Sigmoid colon (tissue), 7 donors: ENCODE measurements around the gene GAST. TPM values are rescaled to one million over a fixed set of nuclear protein-coding genes. Genes with fewer than 3 reads are reported as not detected.

Experiments used
- DNase-seq: peaks from one replicate; pipeline ENCODE4 v3.0.0-alpha.2; 2019
- H3K27ac ChIP-seq, 4 donors: fragments of 200-600 bp; sonication (generic); one replicate each; pipeline ENCODE4 v1.5.1; 2016 to 2019; ENCODE audit warnings: mild to moderate bottlenecking in 1 of 4
- H3K27me3 ChIP-seq, 3 donors: fragments of 200-600 bp; sonication (generic); one replicate each; pipeline ENCODE4 v1.5.1; 2019; ENCODE audit warnings: mild to moderate bottlenecking in 1 of 3
- H3K36me3 ChIP-seq, 4 donors: fragments of 200-600 bp; sonication (generic); one replicate each; pipeline ENCODE4 v1.5.1; 2016 to 2019
- H3K4me1 ChIP-seq, 4 donors: fragments of 200-600 bp; sonication (generic); one replicate each; pipeline ENCODE4 v1.5.1; 2017 to 2019
- H3K4me3 ChIP-seq, 4 donors: fragments of 200-600 bp; sonication (generic); one replicate each; pipeline ENCODE4 v1.5.1; 2017 to 2019; ENCODE audit warnings: mild to moderate bottlenecking in 2 of 4, moderate library complexity in 1 of 4
- H3K9me3 ChIP-seq, 4 donors: fragments of 200-600 bp in 3 of 4; sonication (generic) in 3 of 4; one replicate each; pipeline versions ENCODE4 v1.5.1 to v1.6.1; 2013 to 2019
- EP300 ChIP-seq, 4 donors: sonication (generic); formaldehyde crosslinking; IDR thresholded peaks; one replicate each; pipeline ENCODE4 v1.6.1; 2017; ENCODE audit warnings: antibody characterized with exemption in 4 of 4
- POLR2A ChIP-seq, 2 donors: fragments of 450-650 bp; IDR thresholded peaks; one replicate each; pipeline ENCODE4 v1.6.1; 2016; ENCODE audit warnings: antibody characterized with exemption in 2 of 2, mild to moderate bottlenecking in 2 of 2, moderate library complexity in 2 of 2
- POLR2AphosphoS5 ChIP-seq, 4 donors: sonication (generic); formaldehyde crosslinking; IDR thresholded peaks; one replicate each; pipeline ENCODE4 v1.6.1; 2017; ENCODE audit warnings: antibody characterized with exemption in 4 of 4
- WGBS, 2 donors: extraction: QIAGEN DNeasy Blood & Tissue Kit; methylation state at CpG; one replicate each; pipeline ENCODE4 v1.1.7; 2013; 5-methylcytosine and 5-hydroxymethylcytosine counted together
- intact Hi-C: fragments of 100-400 bp; cut with DNase I; formaldehyde crosslinking; loops from one replicate; pipeline ENCODE4 v1.15.1; 2023
- polyA plus RNA-seq, 3 donors: library from polyadenylated mRNA; stranded (reverse); fragments of 200-250 nt; gene quantifications; one replicate each; pipeline ENCODE4 v1.2.3, GENCODE V29; 2013
- total RNA-seq, 4 donors: library from RNA; depleted of rRNA; stranded (reverse); fragments of >200 nt; gene quantifications; one replicate each; pipeline ENCODE4 v1.1.0, GENCODE V29; 2016
- TF ChIP-seq, protein P1 (sequence below), 4 experiments: fragments of 450-650 bp in 3 of 4; fragments of 200-600 bp in 1 of 4; IDR thresholded peaks; one replicate each; pipeline ENCODE4 v1.5.1; 2016 to 2019; ENCODE audit warnings: antibody characterized with exemption in 4 of 4, mild to moderate bottlenecking in 3 of 4, moderate library complexity in 2 of 4
- donor health status: healthy with polysubstance abuse.
- donor health status: Bipolar disorder and iron deficiency.
- donor health status: healthy.

The GAST gene
- total and polyA plus RNA-seq, 7 donors: not detected

DNA sequence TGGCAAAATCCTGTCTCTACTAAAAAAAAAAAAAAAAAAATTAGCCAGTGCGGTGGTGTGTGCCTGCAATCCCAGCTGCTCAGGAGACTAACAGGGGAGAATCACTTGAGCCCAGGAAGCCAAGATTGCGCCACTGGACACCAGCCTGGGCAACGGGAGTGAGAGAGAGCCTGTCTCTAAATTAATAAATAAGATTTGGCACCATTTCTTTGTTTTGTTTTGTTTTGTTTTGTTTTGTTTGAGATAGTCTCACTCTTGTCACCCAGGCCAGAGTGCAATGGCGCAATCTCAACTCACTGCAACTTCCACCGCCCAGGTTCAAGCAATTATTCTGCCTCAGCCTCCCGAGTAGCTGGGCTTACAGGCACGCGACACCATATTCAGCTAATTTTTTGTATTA is 9.4 kb upstream of the GAST start:
- no peak overlapping the region for H3K4me3 ChIP-seq
- TF ChIP-seq, protein P1, sequence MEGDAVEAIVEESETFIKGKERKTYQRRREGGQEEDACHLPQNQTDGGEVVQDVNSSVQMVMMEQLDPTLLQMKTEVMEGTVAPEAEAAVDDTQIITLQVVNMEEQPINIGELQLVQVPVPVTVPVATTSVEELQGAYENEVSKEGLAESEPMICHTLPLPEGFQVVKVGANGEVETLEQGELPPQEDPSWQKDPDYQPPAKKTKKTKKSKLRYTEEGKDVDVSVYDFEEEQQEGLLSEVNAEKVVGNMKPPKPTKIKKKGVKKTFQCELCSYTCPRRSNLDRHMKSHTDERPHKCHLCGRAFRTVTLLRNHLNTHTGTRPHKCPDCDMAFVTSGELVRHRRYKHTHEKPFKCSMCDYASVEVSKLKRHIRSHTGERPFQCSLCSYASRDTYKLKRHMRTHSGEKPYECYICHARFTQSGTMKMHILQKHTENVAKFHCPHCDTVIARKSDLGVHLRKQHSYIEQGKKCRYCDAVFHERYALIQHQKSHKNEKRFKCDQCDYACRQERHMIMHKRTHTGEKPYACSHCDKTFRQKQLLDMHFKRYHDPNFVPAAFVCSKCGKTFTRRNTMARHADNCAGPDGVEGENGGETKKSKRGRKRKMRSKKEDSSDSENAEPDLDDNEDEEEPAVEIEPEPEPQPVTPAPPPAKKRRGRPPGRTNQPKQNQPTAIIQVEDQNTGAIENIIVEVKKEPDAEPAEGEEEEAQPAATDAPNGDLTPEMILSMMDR (IDR thresholded peaks at IDR 0.05): no peak
- TF ChIP-seq POLR2A (IDR thresholded peaks at IDR 0.05): no peak
- TF ChIP-seq EP300 (IDR thresholded peaks at IDR 0.05): no peak
- TF ChIP-seq POLR2AphosphoS5 (IDR thresholded peaks at IDR 0.05): no peak
- no peaks in the 10 kb centered on the region for H3K9me3 ChIP-seq
- 82 to 92% methylated on average over 8 of the region's 8 CpGs for WGBS, 2 donors
- intact Hi-C loops: no loop called here
- no peaks in the 10 kb centered on the region for H3K27me3 ChIP-seq
- peaks cover 0 to 2% (median under 1%) of the 10 kb centered on the region in 4 donors for H3K4me1 ChIP-seq
- no peak for DNase-seq
- no peak overlapping the region for H3K27ac ChIP-seq
- no peaks in the 10 kb centered on the region for H3K36me3 ChIP-seq

DNA sequence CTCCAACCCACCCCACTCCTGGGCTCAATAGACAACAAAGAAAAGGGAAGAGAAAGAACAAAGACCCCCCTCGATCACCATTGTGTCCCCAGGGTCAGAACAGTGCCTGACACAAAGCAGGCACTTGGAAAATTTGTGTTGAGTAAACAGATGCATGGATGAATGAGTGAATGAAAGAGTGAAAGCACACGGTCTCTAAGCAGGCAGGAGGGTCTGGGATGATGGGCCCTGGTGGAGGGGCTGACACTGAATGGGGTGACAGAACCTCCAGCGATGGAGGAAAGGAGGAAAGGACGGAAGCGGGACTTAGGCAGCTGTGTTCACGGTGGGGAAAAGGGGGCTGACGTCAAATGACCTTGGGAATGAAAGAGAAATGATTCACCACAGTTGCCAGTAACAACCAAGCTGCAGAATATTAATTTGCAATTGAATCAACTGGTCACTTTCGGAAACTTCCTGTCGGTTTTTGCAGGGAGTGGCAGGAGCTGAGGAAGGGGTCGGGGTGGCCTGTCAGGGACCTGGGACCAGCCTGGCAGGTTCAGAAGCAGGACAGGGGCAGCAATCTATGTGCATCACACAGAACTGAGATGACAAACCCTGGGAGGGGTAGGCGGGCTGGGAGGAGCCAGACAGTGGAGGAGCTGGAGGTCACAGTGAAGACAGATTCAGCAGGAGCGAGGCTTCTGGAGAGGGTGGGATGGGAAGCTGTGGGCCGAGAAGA is 6.7 kb upstream of the GAST start:
- intact Hi-C loops: no loop called here
- no peak for DNase-seq
- no peaks in the 10 kb centered on the region for H3K36me3 ChIP-seq
- no peaks in the 10 kb centered on the region for H3K4me1 ChIP-seq
- no peak for TF ChIP-seq POLR2A (IDR thresholded peaks at IDR 0.05)
- TF ChIP-seq, protein P1 (IDR thresholded peaks at IDR 0.05): no peak
- TF ChIP-seq POLR2AphosphoS5 (IDR thresholded peaks at IDR 0.05): no peak
- H3K27me3 ChIP-seq: peaks cover 0 to 3% (median 0%) of the 10 kb centered on the region in 3 donors
- H3K9me3 ChIP-seq: no peaks in the 10 kb centered on the region
- H3K4me3 ChIP-seq: no peak overlapping the region
- WGBS, 2 donors: 76% methylated on average over 13 of the region's 13 CpGs
- H3K27ac ChIP-seq: no peak overlapping the region

DNA sequence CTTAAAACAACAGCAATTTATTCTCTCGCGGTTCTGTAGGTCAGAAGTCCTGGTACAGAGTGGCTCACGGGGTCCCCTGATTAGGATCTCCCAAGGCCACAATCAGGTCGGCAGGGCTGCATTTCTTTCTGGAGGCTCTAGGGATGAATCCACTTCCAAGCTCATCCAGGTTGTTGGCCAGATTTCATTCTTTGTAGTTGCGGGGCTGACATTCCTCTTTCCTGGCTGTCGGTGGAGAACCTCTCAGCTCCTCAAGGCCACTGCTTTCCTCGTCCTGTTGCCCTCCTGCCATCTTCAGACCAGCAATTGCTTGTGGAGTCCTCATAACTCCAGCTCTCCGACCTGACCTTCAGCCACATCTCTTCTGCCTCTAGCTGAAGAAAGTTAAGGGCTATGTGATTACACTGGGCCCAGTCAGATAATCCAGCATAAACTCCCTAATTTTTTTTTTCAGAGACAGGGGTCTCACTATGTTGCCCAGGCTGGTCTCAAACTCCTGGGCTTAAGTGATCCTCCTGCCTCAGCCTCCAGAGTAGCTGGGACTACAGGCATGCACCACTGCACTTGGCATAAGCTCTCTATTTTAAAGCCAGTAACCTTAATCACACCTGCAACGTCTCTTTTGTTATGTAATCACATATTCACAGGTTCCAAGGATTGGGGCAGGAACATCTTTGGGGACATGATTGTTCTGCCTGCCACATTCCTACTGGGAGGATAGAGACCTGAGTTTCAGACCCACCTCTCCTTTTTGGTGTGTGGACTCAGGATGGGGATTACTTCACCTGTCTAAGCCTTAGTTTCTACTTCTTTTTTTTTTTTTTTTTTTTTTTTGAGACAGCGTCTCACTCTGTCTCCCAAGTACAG is 4.1 kb upstream of the GAST start:
- H3K27ac ChIP-seq: no peak overlapping the region
- H3K4me3 ChIP-seq: no peak overlapping the region
- peaks cover 0 to 7% (median 0%) of the 10 kb centered on the region in 3 donors for H3K27me3 ChIP-seq
- no peak for TF ChIP-seq POLR2AphosphoS5 (IDR thresholded peaks at IDR 0.05)
- no peak for TF ChIP-seq EP300 (IDR thresholded peaks at IDR 0.05)
- no peak for DNase-seq
- no peaks in the 10 kb centered on the region for H3K4me1 ChIP-seq
- WGBS, 2 donors: 61 to 78% methylated on average over 10 of the region's 10 CpGs
- intact Hi-C loops: no loop called here
- H3K9me3 ChIP-seq: no peaks in the 10 kb centered on the region
- no peaks in the 10 kb centered on the region for H3K36me3 ChIP-seq

DNA sequence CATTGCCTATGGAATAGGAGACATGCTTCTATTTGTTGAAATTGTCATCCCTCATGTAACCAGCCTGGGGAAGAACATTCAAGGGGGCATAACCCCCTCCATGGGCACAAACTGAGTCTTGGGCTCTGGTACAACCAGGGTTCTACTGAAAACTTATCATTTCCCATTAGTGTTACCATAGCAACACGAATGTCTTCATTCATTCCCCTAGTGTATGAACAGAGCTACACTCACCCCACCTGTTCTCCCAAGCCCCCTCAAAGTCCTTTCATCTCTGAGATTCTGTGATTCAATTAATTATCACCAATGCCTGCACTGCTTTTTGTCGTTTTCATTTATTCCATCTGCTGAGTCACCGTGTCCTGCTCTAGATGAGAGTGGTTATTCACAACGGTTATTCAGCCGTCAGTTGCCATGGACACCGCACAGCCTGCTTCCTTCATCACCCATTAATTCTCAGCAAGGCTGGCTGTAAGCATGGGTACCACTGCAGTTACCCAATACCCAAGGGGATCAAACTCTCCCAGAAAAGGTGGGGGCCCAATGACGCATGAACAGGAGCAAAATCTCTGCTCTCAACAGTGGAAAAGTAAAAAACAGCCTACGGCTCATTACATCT is 1.6 kb upstream of the GAST start:
- H3K4me3 ChIP-seq: no peak overlapping the region
- DNase-seq: no peak
- WGBS, 2 donors: 51 to 63% methylated on average over 8 of the region's 8 CpGs
- no peaks in the 10 kb centered on the region for H3K36me3 ChIP-seq
- H3K4me1 ChIP-seq: no peaks in the 10 kb centered on the region
- H3K27me3 ChIP-seq: peaks cover 0 to 7% (median 0%) of the 10 kb centered on the region in 3 donors
- TF ChIP-seq POLR2A (IDR thresholded peaks at IDR 0.05) (no peak), EP300 (IDR thresholded peaks at IDR 0.05) (no peak), POLR2AphosphoS5 (IDR thresholded peaks at IDR 0.05) (no peak)
- TF ChIP-seq, protein P1 (IDR thresholded peaks at IDR 0.05): no peak
- no peak overlapping the region for H3K27ac ChIP-seq
- intact Hi-C loops: no loop called here
- no peaks in the 10 kb centered on the region for H3K9me3 ChIP-seq
